Measurements from ENCODE around the gene TMC1.

GRCh38 chr9:72497447-72498046 is 23.9 kb upstream of the TMC1 start:
- TF ChIP-seq CTCF (IDR thresholded peaks at IDR 0.05; ENCODE audit: borderline replicate concordance, extremely low read depth, low read length, poor library complexity, severe bottlenecking) (no peak), EZH2 (IDR thresholded peaks at IDR 0.05; ENCODE audit: borderline replicate concordance, low read depth, low read length, severe bottlenecking) (no peak)
